ENCODE data around the gene NTSR1. TPM values are rescaled to one million over a fixed set of nuclear protein-coding genes. Genes with fewer than 3 reads are reported as not detected.

NTSR1 gene
- total RNA-seq, 2 experiments from 2014 or later: 0.55 to 0.56 TPM

DNA sequence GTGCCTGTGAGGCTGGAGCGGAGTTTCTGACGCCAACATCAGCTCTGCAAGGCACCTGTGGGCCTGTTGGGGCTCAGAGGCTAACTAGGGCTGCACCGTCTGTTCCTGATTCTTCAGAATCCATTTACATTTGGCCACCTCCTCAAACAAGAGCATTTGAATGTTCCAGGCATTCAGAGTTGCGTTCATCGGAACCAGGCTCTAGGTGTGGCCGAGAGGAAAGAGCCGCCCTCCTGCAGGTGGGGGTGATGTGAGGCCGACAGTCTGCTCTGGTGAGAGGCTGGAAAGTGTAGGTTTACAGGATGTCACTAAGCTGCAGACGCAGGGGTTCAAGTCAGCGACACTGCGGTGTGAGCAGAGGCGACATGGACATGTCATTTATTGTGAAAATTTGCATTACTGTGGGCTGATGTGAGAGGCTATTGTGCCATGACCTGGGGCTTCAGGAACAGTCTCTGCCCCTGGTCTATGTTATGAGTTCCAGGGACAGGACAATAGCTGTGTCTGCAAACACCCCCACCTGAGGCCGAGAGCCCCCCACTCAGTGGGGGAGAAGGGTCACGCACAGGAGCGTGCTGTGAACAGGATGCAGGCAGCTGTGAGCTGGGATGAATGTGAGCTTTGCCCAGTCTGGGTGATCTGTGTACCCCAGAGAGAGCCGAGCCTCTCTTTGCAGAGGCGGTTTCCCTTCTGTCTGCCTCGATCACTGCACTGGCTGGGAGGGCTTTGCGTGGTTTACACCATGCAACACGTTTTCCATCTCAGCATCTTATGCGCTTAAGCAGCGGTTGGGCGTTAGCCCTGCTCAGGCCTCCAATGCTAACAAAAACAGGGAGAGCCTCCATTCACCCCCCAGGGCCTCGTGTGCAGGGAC is 45.3 kb upstream of the NTSR1 start:
- Histone ChIP-seq H3K9me3 (ENCODE audit: control insufficient read depth in 1 of 2, insufficient read depth in 1 of 2, low read length in 2 of 2) (no peaks in the 10 kb centered on the region), H3K27me3 (ENCODE audit: control insufficient read depth in 1 of 2, insufficient read depth in 2 of 2, low read length in 2 of 2) (no peaks in the 10 kb centered on the region), H3K36me3 (ENCODE audit: insufficient read depth, low read length) (no peaks in the 10 kb centered on the region), H3K27ac (ENCODE audit: low read depth in 1 of 2, low read length in 2 of 2) (no peak overlapping the region), H3K4me3 (ENCODE audit: low read length) (no peak overlapping the region), H3K4me1 (ENCODE audit: insufficient read depth, low read length) (no peaks in the 10 kb centered on the region)
- intact Hi-C loops (cut with DNase I, micrococcal nuclease): no loop called here
- Mint-ChIP-seq H3K27ac (no peak overlapping the region), H3K4me1 (ENCODE audit: low read depth) (no peaks in the 10 kb centered on the region), H3K4me3 (no peak overlapping the region), H3K36me3 (ENCODE audit: low read depth) (no peaks in the 10 kb centered on the region), H3K9me3 (no peaks in the 10 kb centered on the region), H3K27me3 (no peaks in the 10 kb centered on the region)
- ATAC-seq (ENCODE audit: poor library complexity) (no peak), DNase-seq (no peak)
- TF ChIP-seq, protein P1, sequence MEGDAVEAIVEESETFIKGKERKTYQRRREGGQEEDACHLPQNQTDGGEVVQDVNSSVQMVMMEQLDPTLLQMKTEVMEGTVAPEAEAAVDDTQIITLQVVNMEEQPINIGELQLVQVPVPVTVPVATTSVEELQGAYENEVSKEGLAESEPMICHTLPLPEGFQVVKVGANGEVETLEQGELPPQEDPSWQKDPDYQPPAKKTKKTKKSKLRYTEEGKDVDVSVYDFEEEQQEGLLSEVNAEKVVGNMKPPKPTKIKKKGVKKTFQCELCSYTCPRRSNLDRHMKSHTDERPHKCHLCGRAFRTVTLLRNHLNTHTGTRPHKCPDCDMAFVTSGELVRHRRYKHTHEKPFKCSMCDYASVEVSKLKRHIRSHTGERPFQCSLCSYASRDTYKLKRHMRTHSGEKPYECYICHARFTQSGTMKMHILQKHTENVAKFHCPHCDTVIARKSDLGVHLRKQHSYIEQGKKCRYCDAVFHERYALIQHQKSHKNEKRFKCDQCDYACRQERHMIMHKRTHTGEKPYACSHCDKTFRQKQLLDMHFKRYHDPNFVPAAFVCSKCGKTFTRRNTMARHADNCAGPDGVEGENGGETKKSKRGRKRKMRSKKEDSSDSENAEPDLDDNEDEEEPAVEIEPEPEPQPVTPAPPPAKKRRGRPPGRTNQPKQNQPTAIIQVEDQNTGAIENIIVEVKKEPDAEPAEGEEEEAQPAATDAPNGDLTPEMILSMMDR (IDR thresholded peaks at IDR 0.05): no peak
- ChIA-PET POLR2A (no interaction called here), CTCF (no interaction called here)

DNA sequence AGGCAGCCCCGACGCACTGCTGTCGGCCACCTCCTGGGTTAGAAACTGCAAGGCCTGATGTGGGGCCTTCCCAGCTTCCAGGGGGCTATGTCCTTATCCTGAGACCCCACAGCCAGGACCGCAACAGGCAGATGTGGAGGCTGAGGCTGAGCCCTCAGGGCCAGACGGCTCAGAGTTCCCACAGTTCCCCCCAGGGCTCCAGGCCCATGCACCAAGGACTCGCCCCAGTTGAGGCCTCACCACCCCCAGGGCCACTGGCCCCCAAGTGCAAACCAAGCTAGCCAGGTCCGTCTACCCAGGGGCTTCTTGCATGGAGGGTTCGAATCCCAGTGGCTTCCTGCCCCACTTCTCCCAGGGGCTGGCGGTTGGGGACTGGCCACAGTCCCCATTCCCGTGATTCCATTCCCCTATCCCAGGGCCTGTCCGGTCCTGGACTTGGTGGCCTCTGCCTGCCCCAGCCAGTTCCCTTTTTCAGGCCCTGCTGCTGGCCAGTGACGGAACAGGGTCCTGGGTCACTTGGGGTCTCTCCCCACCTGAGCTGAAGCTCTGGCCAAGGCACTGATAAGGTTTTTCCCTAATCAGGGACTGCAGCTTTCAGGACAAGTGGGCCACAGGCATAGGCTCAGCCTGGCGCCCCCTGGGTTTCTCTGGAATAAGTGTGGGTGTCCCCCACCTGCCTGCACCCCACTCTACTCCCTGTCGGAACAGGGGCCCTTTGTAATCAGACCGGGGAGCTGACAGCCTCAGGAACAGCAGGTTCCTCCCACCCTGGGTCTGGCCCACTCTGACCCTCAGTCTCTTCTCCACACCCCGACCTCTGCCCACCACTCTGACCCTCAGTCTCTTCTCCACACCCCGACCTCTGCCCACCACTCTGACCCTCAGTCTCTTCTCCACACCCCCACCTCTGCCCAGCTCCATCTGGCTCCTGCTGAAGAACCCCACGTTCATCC is 44.3 kb upstream of the NTSR1 start:
- H3K27ac Mint-ChIP-seq: no peak overlapping the region
- no peaks in the 10 kb centered on the region for H3K9me3 Mint-ChIP-seq
- no peaks in the 10 kb centered on the region for H3K9me3 ChIP-seq (ENCODE audit: control insufficient read depth in 1 of 2, insufficient read depth in 1 of 2, low read length in 2 of 2)
- DNase-seq (no peak), ATAC-seq (ENCODE audit: poor library complexity) (no peak)
- no peak overlapping the region for H3K4me3 ChIP-seq (ENCODE audit: low read length)
- no peaks in the 10 kb centered on the region for H3K4me1 ChIP-seq (ENCODE audit: insufficient read depth, low read length)
- H3K36me3 Mint-ChIP-seq (ENCODE audit: low read depth): no peaks in the 10 kb centered on the region
- H3K27me3 Mint-ChIP-seq: no peaks in the 10 kb centered on the region
- ChIA-PET CTCF (no interaction called here), POLR2A (no interaction called here)
- no peak overlapping the region for H3K4me3 Mint-ChIP-seq
- no peaks in the 10 kb centered on the region for H3K4me1 Mint-ChIP-seq (ENCODE audit: low read depth)
- H3K27ac ChIP-seq (ENCODE audit: low read depth in 1 of 2, low read length in 2 of 2): no peak overlapping the region
- no peaks in the 10 kb centered on the region for H3K36me3 ChIP-seq (ENCODE audit: insufficient read depth, low read length)
- TF ChIP-seq, protein P1 (IDR thresholded peaks at IDR 0.05): no peak
- intact Hi-C loops (cut with DNase I, micrococcal nuclease): no loop called here
- H3K27me3 ChIP-seq (ENCODE audit: control insufficient read depth in 1 of 2, insufficient read depth in 2 of 2, low read length in 2 of 2): no peaks in the 10 kb centered on the region

DNA sequence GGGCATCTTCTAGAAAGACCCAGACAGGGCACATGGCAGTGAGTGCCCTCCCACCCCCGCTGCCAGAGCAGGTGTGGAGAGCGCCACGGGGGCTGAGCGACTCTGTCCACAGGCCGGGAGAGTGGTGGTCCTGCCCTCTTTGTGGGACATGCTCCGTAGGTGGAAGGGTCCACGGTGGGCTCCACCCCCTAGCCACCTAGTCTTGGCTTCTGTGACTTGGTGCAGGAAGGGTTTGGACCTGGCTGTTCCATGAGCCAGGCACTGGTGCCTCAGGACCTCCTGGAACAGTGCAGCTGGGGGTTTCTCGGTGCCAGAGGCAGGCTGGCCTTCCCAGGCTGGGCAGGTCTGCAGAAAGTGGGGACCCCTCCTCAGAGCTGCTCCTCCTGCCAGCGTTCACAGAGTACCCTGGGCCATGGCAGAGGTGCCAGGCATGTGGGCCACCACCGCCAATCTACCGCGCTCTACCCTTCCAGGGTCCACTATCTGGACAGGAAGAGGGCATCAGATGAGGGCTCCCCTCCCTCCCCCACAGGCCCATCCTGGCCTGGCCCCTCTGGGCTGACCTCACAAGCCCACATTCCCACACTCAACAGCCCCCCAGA is 43.4 kb upstream of the NTSR1 start:
- Histone ChIP-seq H3K4me3 (ENCODE audit: low read length) (no peak overlapping the region), H3K4me1 (ENCODE audit: insufficient read depth, low read length) (no peaks in the 10 kb centered on the region), H3K36me3 (ENCODE audit: insufficient read depth, low read length) (no peaks in the 10 kb centered on the region), H3K9me3 (ENCODE audit: control insufficient read depth in 1 of 2, insufficient read depth in 1 of 2, low read length in 2 of 2) (no peaks in the 10 kb centered on the region), H3K27ac (ENCODE audit: low read depth in 1 of 2, low read length in 2 of 2) (no peak overlapping the region), H3K27me3 (ENCODE audit: control insufficient read depth in 1 of 2, insufficient read depth in 2 of 2, low read length in 2 of 2) (no peaks in the 10 kb centered on the region)
- ATAC-seq (ENCODE audit: poor library complexity) (no peak), DNase-seq (no peak)
- Mint-ChIP-seq H3K27ac (no peak overlapping the region), H3K4me1 (ENCODE audit: low read depth) (no peaks in the 10 kb centered on the region), H3K27me3 (no peaks in the 10 kb centered on the region), H3K4me3 (no peak overlapping the region), H3K9me3 (no peaks in the 10 kb centered on the region), H3K36me3 (ENCODE audit: low read depth) (no peaks in the 10 kb centered on the region)
- ChIA-PET POLR2A (no interaction called here), CTCF (no interaction called here)
- intact Hi-C loops (cut with DNase I, micrococcal nuclease): loop anchor here (5.0 kb wide), 2 partner anchors 163 to 342 kb away; partner anchors contain the start of gene BHLHE23 (in 1 of the 2)
- TF ChIP-seq, protein P1 (IDR thresholded peaks at IDR 0.05): no peak

Measured in CD4-positive, alpha-beta T cell (primary cell).